Heart left ventricle (tissue), 13 donors: ENCODE results near the gene FMNL3.

Experiments used
- POLR2A ChIP-seq, 2 donors: fragments of 450-650 bp; IDR thresholded peaks; one replicate each; pipeline ENCODE4 v1.6.1; 2017; ENCODE audit warnings: antibody characterized with exemption in 2 of 2, mild to moderate bottlenecking in 2 of 2, moderate library complexity in 2 of 2
- TF ChIP-seq, protein P1 (sequence below), 12 donors: fragments of 200-600 bp; sonication (generic) in 4 of 12; IDR thresholded peaks; one replicate each; pipeline versions ENCODE4 v1.5.0 to v1.8.0; 2018 to 2022; ENCODE audit warnings: antibody characterized with exemption in 12 of 12, mild to moderate bottlenecking in 5 of 12
- donor health status: ischemic (EF 13 %, LVEDD 7.1; RV severe dilation, severe dysfunction).
- donor health status: DM: no; HTN: yes; CAD: no.
- donor health status: DM: no; HTN: no; CAD: no.
- donor health status: ischemic (EF 25% LVEDD 6.9; RV normal size, moderate dysfunction).
- donor health status: ischemic (EF 25% LVEDD 5.7; RV mildly dilated, moderate dysfunction).
- donor health status: ischemic (EF 35%, LVEDD 5.7; RV mildly dilated, moderate dysfunction).
- donor health status: nonischemic (EF 11% LVEDD 7.7; RV severe dilation, severe dysfunction).
- donor health status: DM: yes; HTN: yes; CAD: no.
- donor health status: PGD.
- donor health status: ischemic (EF 29% LVEDD 5.4; RV normal size, mild dysfunction).
- donor health status: nonischemic (EF 23%, LVEDD 6.1; RV moderate dilation, normal function).

DNA sequence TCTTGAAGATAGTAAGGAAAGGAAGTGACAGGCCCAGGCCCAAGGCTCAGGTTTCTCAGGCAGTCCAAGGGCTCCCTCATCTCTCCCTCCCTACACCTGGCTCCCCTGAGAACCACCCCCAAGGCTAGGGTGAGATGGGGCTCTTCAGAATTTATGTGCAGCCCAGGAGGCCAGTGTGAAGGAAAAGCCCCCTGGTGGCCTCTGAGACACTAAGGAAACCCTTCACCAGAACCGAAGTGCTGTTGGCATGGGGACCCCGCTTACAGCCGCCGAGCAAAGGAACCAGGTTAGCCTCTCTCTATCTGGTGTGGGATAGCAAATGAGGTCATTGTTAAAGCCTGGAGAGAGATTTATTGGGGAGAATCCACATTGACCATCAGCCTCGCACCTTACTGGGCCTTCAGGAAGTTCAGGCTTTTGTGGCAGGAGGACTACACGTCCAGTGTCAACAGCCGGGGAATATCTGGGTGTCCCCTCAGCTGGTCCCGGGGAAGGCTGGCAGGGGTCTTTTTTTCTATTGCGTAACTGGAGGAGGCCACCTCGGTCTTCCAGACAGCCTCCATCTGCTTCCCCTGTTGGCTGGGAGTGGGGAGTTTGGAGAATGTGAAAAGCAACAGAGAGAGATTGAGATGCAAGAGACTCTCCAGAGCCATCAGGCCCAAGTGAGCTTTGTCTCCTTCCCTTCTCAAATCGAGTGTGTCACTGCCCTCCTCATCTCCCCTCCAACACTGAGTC is 119.9 kb downstream of the FMNL3 start:
- TF ChIP-seq, protein P1, sequence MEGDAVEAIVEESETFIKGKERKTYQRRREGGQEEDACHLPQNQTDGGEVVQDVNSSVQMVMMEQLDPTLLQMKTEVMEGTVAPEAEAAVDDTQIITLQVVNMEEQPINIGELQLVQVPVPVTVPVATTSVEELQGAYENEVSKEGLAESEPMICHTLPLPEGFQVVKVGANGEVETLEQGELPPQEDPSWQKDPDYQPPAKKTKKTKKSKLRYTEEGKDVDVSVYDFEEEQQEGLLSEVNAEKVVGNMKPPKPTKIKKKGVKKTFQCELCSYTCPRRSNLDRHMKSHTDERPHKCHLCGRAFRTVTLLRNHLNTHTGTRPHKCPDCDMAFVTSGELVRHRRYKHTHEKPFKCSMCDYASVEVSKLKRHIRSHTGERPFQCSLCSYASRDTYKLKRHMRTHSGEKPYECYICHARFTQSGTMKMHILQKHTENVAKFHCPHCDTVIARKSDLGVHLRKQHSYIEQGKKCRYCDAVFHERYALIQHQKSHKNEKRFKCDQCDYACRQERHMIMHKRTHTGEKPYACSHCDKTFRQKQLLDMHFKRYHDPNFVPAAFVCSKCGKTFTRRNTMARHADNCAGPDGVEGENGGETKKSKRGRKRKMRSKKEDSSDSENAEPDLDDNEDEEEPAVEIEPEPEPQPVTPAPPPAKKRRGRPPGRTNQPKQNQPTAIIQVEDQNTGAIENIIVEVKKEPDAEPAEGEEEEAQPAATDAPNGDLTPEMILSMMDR (IDR thresholded peaks at IDR 0.05), result no peak
- TF ChIP-seq POLR2A (IDR thresholded peaks at IDR 0.05), result no peak
